Neural cell (in vitro differentiated cells): ENCODE data around the gene CLTC. TPM values are rescaled to one million over a fixed set of nuclear protein-coding genes. Genes with fewer than 3 reads are reported as not detected.

Source experiments
- H2AFZ ChIP-seq: fragments of 200-600, 300-800 bp; sonication (generic), shearing (Covaris generic); 2 replicates; pipeline ENCODE4 v1.6.0; 2014; ENCODE audit warnings: low read depth, mild to moderate bottlenecking, antibody characterized with exemption, low read length, moderate library complexity
- H3F3A ChIP-seq: fragments of 200-600 bp; shearing (Covaris generic); 2 replicates; pipeline ENCODE4 v1.6.1; 2016; ENCODE audit warnings: mild to moderate bottlenecking, moderate library complexity, mixed read lengths, antibody characterized with exemption, low read length; ENCODE audit not compliant: insufficient read depth, poor library complexity, severe bottlenecking
- H3K27ac ChIP-seq: fragments of 200-600, 300-800 bp; sonication (generic), shearing (Covaris generic); 2 replicates; pipeline ENCODE4 v1.5.1; 2014; ENCODE audit warnings: mild to moderate bottlenecking, low read length, moderate library complexity
- H3K27me3 ChIP-seq: fragments of 300-800, 200-600 bp; sonication (generic), shearing (Covaris generic); 2 replicates; pipeline ENCODE4 v1.6.0; 2014; ENCODE audit warnings: mild to moderate bottlenecking, low read depth, low read length, moderate library complexity; ENCODE audit not compliant: insufficient read depth
- H3K36me3 ChIP-seq: fragments of 300-800, 200-600 bp; sonication (generic), shearing (Covaris generic); 2 replicates; pipeline ENCODE4 v1.5.1; 2014; ENCODE audit warnings: mild to moderate bottlenecking, antibody characterized with exemption, low read length, moderate library complexity; ENCODE audit not compliant: insufficient read depth
- H3K4me2 ChIP-seq: fragments of 300-800, 200-600 bp; sonication (generic), shearing (Covaris generic); 2 replicates; pipeline ENCODE4 v1.6.0; 2014; ENCODE audit warnings: mild to moderate bottlenecking, low read length
- H3K4me3 ChIP-seq: fragments of 300-800, 200-600 bp; sonication (generic), shearing (Covaris generic); 2 replicates; pipeline ENCODE4 v1.5.1; 2014; ENCODE audit warnings: mild to moderate bottlenecking, low read length, moderate library complexity
- H3K79me2 ChIP-seq: fragments of 200-600 bp; shearing (Covaris generic); replicated peaks from 2 replicates; pipeline ENCODE4 v1.6.0; 2014; ENCODE audit warnings: mild to moderate bottlenecking, low read length, moderate library complexity; ENCODE audit not compliant: insufficient read depth
- H3K9ac ChIP-seq: fragments of 300-800, 200-600 bp; sonication (generic), shearing (Covaris generic); 2 replicates; pipeline ENCODE4 v1.6.1; 2016; ENCODE audit warnings: mild to moderate bottlenecking, low read length, mixed read lengths
- H3K9me2 ChIP-seq: fragments of 200-600 bp; shearing (Covaris generic); 2 replicates; pipeline ENCODE4 v1.6.1; 2016; ENCODE audit warnings: mild to moderate bottlenecking, low read length, mixed read lengths; ENCODE audit not compliant: insufficient read depth
- H3K9me3 ChIP-seq: fragments of 200-600, 300-800 bp; sonication (generic), shearing (Covaris generic); 2 replicates; pipeline ENCODE4 v1.6.1; 2016; ENCODE audit warnings: mild to moderate bottlenecking, mixed run types, low read length, moderate library complexity, mixed read lengths
- H4K20me1 ChIP-seq: fragments of 200-600 bp; shearing (Covaris generic); 2 replicates; pipeline ENCODE4 v1.6.1; 2016; ENCODE audit warnings: mild to moderate bottlenecking, mixed run types; ENCODE audit not compliant: insufficient read depth
- EP300 ChIP-seq: fragments of 450-650 bp; conservative IDR thresholded peaks from 2 replicates; pipeline ENCODE4 v1.6.1; 2014; ENCODE audit warnings: antibody characterized with exemption, mild to moderate bottlenecking, moderate library complexity; ENCODE audit not compliant: poor library complexity, severe bottlenecking
- EZH2 ChIP-seq: fragments of 200-600, 300-800 bp; shearing (Covaris generic), sonication (generic); IDR thresholded peaks from 2 replicates; pipeline ENCODE4 v1.6.1; 2014; ENCODE audit warnings: antibody characterized with exemption, low read length, borderline replicate concordance, mild to moderate bottlenecking; ENCODE audit not compliant: insufficient read depth, poor library complexity, severe bottlenecking
- MXI1 ChIP-seq: fragments of 450-650 bp; conservative IDR thresholded peaks from 2 replicates; pipeline ENCODE4 v1.6.1; 2014; ENCODE audit warnings: antibody characterized with exemption, mild to moderate bottlenecking; ENCODE audit not compliant: poor library complexity, severe bottlenecking
- POLR2AphosphoS5 ChIP-seq: IDR thresholded peaks from 2 replicates; pipeline ENCODE4 v1.6.1; 2012
- RAD21 ChIP-seq: fragments of 450-650 bp; conservative IDR thresholded peaks from 2 replicates; pipeline ENCODE4 v1.6.1; 2014; ENCODE audit warnings: antibody characterized with exemption, mild to moderate bottlenecking, moderate library complexity
- SMC3 ChIP-seq: fragments of 450-650 bp; conservative IDR thresholded peaks from 2 replicates; pipeline ENCODE4 v1.6.1; 2014; ENCODE audit warnings: antibody characterized with exemption, mild to moderate bottlenecking, moderate library complexity; ENCODE audit not compliant: poor library complexity
- TAF1 ChIP-seq: IDR thresholded peaks from 2 replicates; pipeline ENCODE4 v1.6.1; 2012; ENCODE audit warnings: low read depth
- polyA plus RNA-seq: library from polyadenylated mRNA; depleted of rRNA; stranded (reverse); fragments of >200 nt; gene quantifications from 2 replicates; pipeline ENCODE4 v1.2.3, GENCODE V29; 2014
- TF ChIP-seq, protein P1 (sequence below): IDR thresholded peaks from 2 replicates; pipeline ENCODE4 v1.6.1; 2012; ENCODE audit warnings: borderline replicate concordance
- TF ChIP-seq, protein P2 (sequence below): fragments of 450-650 bp; IDR thresholded peaks from 2 replicates; pipeline ENCODE4 v1.5.1; 2014; ENCODE audit warnings: antibody characterized with exemption, mild to moderate bottlenecking, moderate library complexity; ENCODE audit not compliant: poor library complexity, severe bottlenecking

The CLTC gene
- polyA plus RNA-seq, 1 donor from 2014 or later: 218 TPM

DNA sequence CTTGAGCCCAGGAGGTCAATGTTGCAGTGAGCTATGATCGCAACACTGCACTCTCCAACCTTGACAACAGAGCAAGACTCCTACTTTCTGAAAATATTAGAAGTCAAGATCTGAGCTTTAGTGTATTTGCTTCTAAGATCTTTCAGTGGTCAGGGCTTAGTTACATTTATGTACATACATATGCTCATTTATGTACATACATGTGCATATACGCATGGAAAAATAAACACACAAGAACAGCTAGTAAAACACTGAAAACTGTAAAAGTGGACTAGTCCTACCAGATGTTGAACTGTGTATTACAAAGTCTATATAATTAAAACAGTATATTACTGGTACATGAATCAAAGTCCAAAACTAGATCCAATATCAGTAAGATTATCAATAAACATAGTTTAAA is 59.2 kb downstream of the CLTC start:
- Histone ChIP-seq H3K27me3 (no peaks in the 10 kb centered on the region), H4K20me1 (no peaks in the 10 kb centered on the region), H3F3A (no peaks in the 10 kb centered on the region), H3K4me2 (no peak overlapping the region), H3K27ac (no peak overlapping the region), H3K9ac (no peak overlapping the region), H3K9me2 (no peaks in the 10 kb centered on the region), H3K9me3 (no peaks in the 10 kb centered on the region), H3K79me2 (no peaks in the 10 kb centered on the region), H2AFZ (no peak overlapping the region), H3K4me3 (no peak overlapping the region), H3K36me3 (peaks cover 32% of the 10 kb centered on the region)
- TF ChIP-seq SMC3 (no peak), EP300 (no peak), RAD21 (no peak)

DNA sequence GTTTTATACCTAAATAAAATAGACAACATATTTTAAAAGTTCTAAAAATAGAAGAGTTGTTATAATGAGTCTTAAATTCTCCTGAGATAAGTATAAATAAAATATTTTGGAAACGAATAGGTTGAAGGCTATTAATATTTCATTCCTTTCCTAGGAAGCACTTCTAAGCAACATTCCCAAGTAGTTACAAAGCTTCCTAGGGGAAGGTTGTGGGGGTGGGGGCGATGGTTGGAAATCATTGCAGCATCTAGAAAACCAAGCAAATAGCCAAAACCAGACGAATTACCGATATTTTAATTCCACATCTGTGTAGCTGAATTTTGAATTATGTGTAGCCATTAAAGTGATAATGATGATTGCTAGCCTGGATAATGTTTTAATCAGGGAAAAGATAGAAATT is 60.6 kb downstream of the CLTC start:
- TF ChIP-seq, protein P1, sequence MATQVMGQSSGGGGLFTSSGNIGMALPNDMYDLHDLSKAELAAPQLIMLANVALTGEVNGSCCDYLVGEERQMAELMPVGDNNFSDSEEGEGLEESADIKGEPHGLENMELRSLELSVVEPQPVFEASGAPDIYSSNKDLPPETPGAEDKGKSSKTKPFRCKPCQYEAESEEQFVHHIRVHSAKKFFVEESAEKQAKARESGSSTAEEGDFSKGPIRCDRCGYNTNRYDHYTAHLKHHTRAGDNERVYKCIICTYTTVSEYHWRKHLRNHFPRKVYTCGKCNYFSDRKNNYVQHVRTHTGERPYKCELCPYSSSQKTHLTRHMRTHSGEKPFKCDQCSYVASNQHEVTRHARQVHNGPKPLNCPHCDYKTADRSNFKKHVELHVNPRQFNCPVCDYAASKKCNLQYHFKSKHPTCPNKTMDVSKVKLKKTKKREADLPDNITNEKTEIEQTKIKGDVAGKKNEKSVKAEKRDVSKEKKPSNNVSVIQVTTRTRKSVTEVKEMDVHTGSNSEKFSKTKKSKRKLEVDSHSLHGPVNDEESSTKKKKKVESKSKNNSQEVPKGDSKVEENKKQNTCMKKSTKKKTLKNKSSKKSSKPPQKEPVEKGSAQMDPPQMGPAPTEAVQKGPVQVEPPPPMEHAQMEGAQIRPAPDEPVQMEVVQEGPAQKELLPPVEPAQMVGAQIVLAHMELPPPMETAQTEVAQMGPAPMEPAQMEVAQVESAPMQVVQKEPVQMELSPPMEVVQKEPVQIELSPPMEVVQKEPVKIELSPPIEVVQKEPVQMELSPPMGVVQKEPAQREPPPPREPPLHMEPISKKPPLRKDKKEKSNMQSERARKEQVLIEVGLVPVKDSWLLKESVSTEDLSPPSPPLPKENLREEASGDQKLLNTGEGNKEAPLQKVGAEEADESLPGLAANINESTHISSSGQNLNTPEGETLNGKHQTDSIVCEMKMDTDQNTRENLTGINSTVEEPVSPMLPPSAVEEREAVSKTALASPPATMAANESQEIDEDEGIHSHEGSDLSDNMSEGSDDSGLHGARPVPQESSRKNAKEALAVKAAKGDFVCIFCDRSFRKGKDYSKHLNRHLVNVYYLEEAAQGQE: no peak
- TF ChIP-seq, protein P2, sequence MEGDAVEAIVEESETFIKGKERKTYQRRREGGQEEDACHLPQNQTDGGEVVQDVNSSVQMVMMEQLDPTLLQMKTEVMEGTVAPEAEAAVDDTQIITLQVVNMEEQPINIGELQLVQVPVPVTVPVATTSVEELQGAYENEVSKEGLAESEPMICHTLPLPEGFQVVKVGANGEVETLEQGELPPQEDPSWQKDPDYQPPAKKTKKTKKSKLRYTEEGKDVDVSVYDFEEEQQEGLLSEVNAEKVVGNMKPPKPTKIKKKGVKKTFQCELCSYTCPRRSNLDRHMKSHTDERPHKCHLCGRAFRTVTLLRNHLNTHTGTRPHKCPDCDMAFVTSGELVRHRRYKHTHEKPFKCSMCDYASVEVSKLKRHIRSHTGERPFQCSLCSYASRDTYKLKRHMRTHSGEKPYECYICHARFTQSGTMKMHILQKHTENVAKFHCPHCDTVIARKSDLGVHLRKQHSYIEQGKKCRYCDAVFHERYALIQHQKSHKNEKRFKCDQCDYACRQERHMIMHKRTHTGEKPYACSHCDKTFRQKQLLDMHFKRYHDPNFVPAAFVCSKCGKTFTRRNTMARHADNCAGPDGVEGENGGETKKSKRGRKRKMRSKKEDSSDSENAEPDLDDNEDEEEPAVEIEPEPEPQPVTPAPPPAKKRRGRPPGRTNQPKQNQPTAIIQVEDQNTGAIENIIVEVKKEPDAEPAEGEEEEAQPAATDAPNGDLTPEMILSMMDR: no peak
- TF ChIP-seq EZH2 (no peak), EP300 (no peak)
- Histone ChIP-seq H3F3A (no peaks in the 10 kb centered on the region), H3K79me2 (no peaks in the 10 kb centered on the region), H3K9me2 (no peaks in the 10 kb centered on the region), H4K20me1 (no peaks in the 10 kb centered on the region), H3K27me3 (no peaks in the 10 kb centered on the region), H3K4me3 (no peak overlapping the region), H3K9me3 (no peaks in the 10 kb centered on the region), H3K9ac (no peak overlapping the region), H2AFZ (no peak overlapping the region), H3K4me2 (no peak overlapping the region), H3K36me3 (peaks cover 27% of the 10 kb centered on the region), H3K27ac (no peak overlapping the region)

DNA sequence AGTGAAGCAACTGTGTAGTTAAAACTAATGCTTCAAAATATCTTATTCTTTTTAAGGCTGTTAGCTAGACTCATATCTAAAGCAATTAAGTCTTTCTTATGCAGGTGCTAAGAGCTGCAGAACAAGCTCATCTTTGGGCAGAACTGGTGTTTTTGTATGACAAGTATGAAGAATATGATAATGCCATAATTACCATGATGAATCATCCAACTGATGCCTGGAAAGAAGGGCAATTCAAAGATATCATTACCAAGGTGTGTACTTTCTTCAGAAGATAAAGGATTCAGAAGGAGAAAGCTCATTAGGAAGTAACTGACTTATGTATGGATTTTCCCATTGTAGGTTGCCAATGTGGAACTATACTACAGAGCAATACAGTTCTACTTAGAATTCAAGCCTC is 63.6 kb downstream of the CLTC start:
- H3F3A ChIP-seq: no peaks in the 10 kb centered on the region
- no peak overlapping the region for H2AFZ ChIP-seq
- H3K27me3 ChIP-seq: no peaks in the 10 kb centered on the region
- H4K20me1 ChIP-seq: no peaks in the 10 kb centered on the region
- H3K27ac ChIP-seq: no peak overlapping the region
- H3K9me3 ChIP-seq: no peaks in the 10 kb centered on the region
- no peak overlapping the region for H3K9ac ChIP-seq
- TF ChIP-seq POLR2AphosphoS5: no peak
- TF ChIP-seq, protein P2: no peak
- TF ChIP-seq, protein P1: no peak
- TF ChIP-seq SMC3: no peak
- TF ChIP-seq EZH2: no peak
- TF ChIP-seq EP300: no peak
- TF ChIP-seq RAD21: no peak
- TF ChIP-seq TAF1: no peak
- no peak for TF ChIP-seq MXI1
- H3K9me2 ChIP-seq: no peaks in the 10 kb centered on the region
- no peak overlapping the region for H3K4me2 ChIP-seq
- H3K79me2 ChIP-seq: no peaks in the 10 kb centered on the region
- H3K36me3 ChIP-seq: peaks cover 27% of the 10 kb centered on the region
- H3K4me3 ChIP-seq: no peak overlapping the region
